GM23338 (cell line): Measurements from ENCODE around the gene STK24. TPM values are rescaled to one million over a fixed set of nuclear protein-coding genes. Genes with fewer than 3 reads are reported as not detected.

Experiments used
- ATAC-seq: fragments of 200-7000 bp; cut with Tn5 transposase; 3 replicates; pipeline ENCODE4 v1.9.1; 2020
- DNase-seq: peaks from one replicate; pipeline ENCODE4 v3.0.0-alpha.2; 2015; ENCODE audit warnings: low spot score
- H2AFZ ChIP-seq: fragments of 200-600 bp; sonication (generic); 2 replicates; pipeline ENCODE4 v1.8.0; 2016; ENCODE audit warnings: antibody characterized with exemption, mild to moderate bottlenecking, moderate library complexity
- H3F3A ChIP-seq: fragments of 200-600 bp; sonication (generic); replicated peaks from 2 replicates; pipeline ENCODE4 v1.8.0; 2017; ENCODE audit warnings: antibody characterized with exemption, mixed run types, low read depth
- H3K27ac ChIP-seq: fragments of 200-600 bp; sonication (generic); 2 replicates; pipeline ENCODE4 v1.6.1; 2016; ENCODE audit warnings: low read depth
- H3K27me3 ChIP-seq: fragments of 200-600 bp; sonication (generic); 2 replicates; pipeline ENCODE4 v1.8.0; 2016; ENCODE audit warnings: mild to moderate bottlenecking, mixed run types, moderate library complexity; ENCODE audit not compliant: insufficient read depth
- H3K36me3 ChIP-seq: fragments of 200-600 bp; sonication (generic); 2 replicates; pipeline ENCODE4 v1.8.0; 2016; ENCODE audit warnings: mild to moderate bottlenecking; ENCODE audit not compliant: insufficient read depth
- H3K4me1 ChIP-seq: fragments of 200-600 bp; sonication (generic); 2 replicates; pipeline ENCODE4 v1.8.0; 2016; ENCODE audit warnings: mild to moderate bottlenecking, moderate library complexity; ENCODE audit not compliant: insufficient read depth
- H3K4me2 ChIP-seq: fragments of 200-600 bp; sonication (generic); 2 replicates; pipeline ENCODE4 v1.7.1; 2017; ENCODE audit warnings: mixed run types
- H3K4me3 ChIP-seq: fragments of 200-600 bp; sonication (generic); 2 replicates; pipeline ENCODE4 v1.6.1; 2016; ENCODE audit warnings: mixed run types
- H3K79me2 ChIP-seq: fragments of 200-600 bp; sonication (generic); replicated peaks from 2 replicates; pipeline ENCODE4 v1.8.0; 2017; ENCODE audit warnings: mild to moderate bottlenecking; ENCODE audit not compliant: insufficient read depth
- H3K9me2 ChIP-seq: fragments of 200-600 bp; sonication (generic); 2 replicates; pipeline ENCODE4 v1.8.0; 2017; ENCODE audit not compliant: insufficient read depth
- H4K20me1 ChIP-seq: fragments of 200-600 bp; sonication (generic); replicated peaks from 2 replicates; pipeline ENCODE4 v1.8.0; 2017; ENCODE audit warnings: mild to moderate bottlenecking; ENCODE audit not compliant: insufficient read depth
- H3K27ac Mint-ChIP-seq: 2 replicates; pipeline ENCODE4 v1.8.0; 2020; ENCODE audit warnings: inconsistent platforms, mild to moderate bottlenecking, moderate library complexity, mixed read lengths
- H3K27me3 Mint-ChIP-seq: 3 replicates; pipeline ENCODE4 v1.8.0; 2022; ENCODE audit warnings: low read depth, mild to moderate bottlenecking, moderate library complexity, mixed read lengths, inconsistent platforms; ENCODE audit not compliant: insufficient read depth, poor library complexity
- H3K36me3 Mint-ChIP-seq: 3 replicates; pipeline ENCODE4 v1.8.0; 2021; ENCODE audit warnings: low read depth, mild to moderate bottlenecking, inconsistent platforms, moderate library complexity, mixed read lengths
- H3K4me1 Mint-ChIP-seq: 3 replicates; pipeline ENCODE4 v1.8.0; 2020; ENCODE audit warnings: mild to moderate bottlenecking, inconsistent platforms, mixed read lengths
- H3K4me3 Mint-ChIP-seq: 3 replicates; pipeline ENCODE4 v1.8.0; 2021; ENCODE audit warnings: moderate library complexity, mild to moderate bottlenecking, inconsistent platforms, mixed read lengths
- H3K9me3 Mint-ChIP-seq: 3 replicates; pipeline ENCODE4 v1.8.0; 2020; ENCODE audit warnings: moderate library complexity, mild to moderate bottlenecking, inconsistent platforms, mixed read lengths
- CREB1 ChIP-seq: fragments of 250-450 bp; sonication (Bioruptor Pico); IDR thresholded peaks from 2 replicates; pipeline ENCODE4 v1.5.0; 2020; ENCODE audit warnings: low read depth, mild to moderate bottlenecking, moderate library complexity
- ETS1 ChIP-seq: IDR thresholded peaks from 2 replicates; pipeline ENCODE4 v1.6.1; 2016; ENCODE audit warnings: antibody characterized with exemption
- EZH2 ChIP-seq: fragments of 200-600 bp; sonication (generic); IDR thresholded peaks from one replicate; pipeline ENCODE4 v1.8.0; 2017; ENCODE audit warnings: antibody characterized with exemption, mild to moderate bottlenecking, low read depth; ENCODE audit not compliant: unreplicated experiment
- EZH2phosphoT487 ChIP-seq: fragments of 200-600 bp; sonication (generic); IDR thresholded peaks from one replicate; pipeline ENCODE4 v1.8.1; 2018; ENCODE audit warnings: antibody characterized with exemption; ENCODE audit not compliant: unreplicated experiment
- JUNB ChIP-seq: IDR thresholded peaks from one replicate; pipeline ENCODE4 v1.6.1; 2016; ENCODE audit warnings: antibody characterized with exemption; ENCODE audit not compliant: unreplicated experiment
- NANOG ChIP-seq: IDR thresholded peaks from 2 replicates; pipeline ENCODE4 v1.6.1; 2016; ENCODE audit warnings: antibody characterized with exemption, borderline replicate concordance
- POLR2AphosphoS5 ChIP-seq: IDR thresholded peaks from 2 replicates; pipeline ENCODE4 v1.6.1; 2016; ENCODE audit warnings: antibody characterized with exemption, low read depth
- REST ChIP-seq: IDR thresholded peaks from one replicate; pipeline ENCODE4 v1.6.1; 2018; ENCODE audit warnings: antibody characterized with exemption; ENCODE audit not compliant: unreplicated experiment
- STAT1 ChIP-seq: IDR thresholded peaks from one replicate; pipeline ENCODE4 v1.6.1; 2016; ENCODE audit warnings: antibody characterized with exemption; ENCODE audit not compliant: unreplicated experiment
- ZNF114 ChIP-seq: fragments of 250-450 bp; sonication (Bioruptor Pico); IDR thresholded peaks from 2 replicates; pipeline ENCODE4 v1.5.0; 2020; ENCODE audit warnings: mild to moderate bottlenecking, moderate library complexity
- ZNF331 ChIP-seq: fragments of 250-450 bp; sonication (Bioruptor Pico); IDR thresholded peaks from 2 replicates; pipeline ENCODE4 v1.5.0; 2020; ENCODE audit warnings: low read depth, mild to moderate bottlenecking, moderate library complexity
- polyA plus RNA-seq: library from polyadenylated mRNA; unstranded; fragments of >200 nt; fragmentation: Nextera tagmentation; extraction: Ambion mirVana; gene quantifications from 2 replicates; pipeline ENCODE4 v1.2.1, GENCODE V29; 2016
- total RNA-seq: library from RNA; depleted of rRNA; stranded (reverse); fragments of >200 nt; shearing (Covaris generic); gene quantifications from 2 replicates; pipeline ENCODE4 v1.2.3, GENCODE V29; 2014
- TF ChIP-seq, protein P1 (sequence below), 2 experiments: fragments of 200-600 bp in 1 of 2; sonication (generic) in 1 of 2; conservative IDR thresholded peaks; 2 replicates each; pipeline versions ENCODE4 v1.5.1 to v1.6.1; 2016 to 2017; ENCODE audit warnings: antibody characterized with exemption in 2 of 2, low read depth in 2 of 2, mild to moderate bottlenecking in 2 of 2, moderate library complexity in 1 of 2
- TF ChIP-seq, protein P2 (sequence below): fragments of 250-450 bp; sonication (Bioruptor Pico); IDR thresholded peaks from 2 replicates; pipeline ENCODE4 v1.5.0; 2020; ENCODE audit warnings: mild to moderate bottlenecking, moderate library complexity

Gene STK24
- total and polyA plus RNA-seq, 2 experiments from 2014 or later = 56.5 to 144 TPM

DNA sequence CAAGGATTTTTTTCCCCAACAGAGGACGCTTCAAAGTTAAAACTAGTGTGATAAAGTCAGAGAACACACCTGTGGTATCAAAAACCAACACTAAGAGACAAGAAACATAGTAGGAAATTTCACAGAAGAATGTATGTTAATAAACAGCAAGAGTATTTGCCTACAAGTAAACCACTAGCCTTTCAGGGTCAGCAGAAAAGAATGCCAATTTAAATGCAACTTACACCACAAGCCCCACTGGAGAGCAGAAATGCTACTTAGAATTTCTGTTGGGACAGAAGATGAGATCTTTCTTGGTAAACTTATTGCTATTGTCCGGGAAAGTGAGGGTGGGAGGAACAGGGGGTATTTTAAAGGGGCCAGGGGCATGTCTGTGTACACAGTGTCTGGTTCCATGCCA lies 68.6 kb downstream of the STK24 start:
- Histone ChIP-seq H3K4me3 (no peak overlapping the region), H3K9me2 (no peaks in the 10 kb centered on the region), H3K79me2 (peaks cover 98% of the 10 kb centered on the region), H3K36me3 (no peaks in the 10 kb centered on the region), H2AFZ (no peak overlapping the region), H3K27ac (no peak overlapping the region), H3K4me1 (peaks cover 43% of the 10 kb centered on the region), H4K20me1 (peaks cover 55% of the 10 kb centered on the region), H3K27me3 (no peaks in the 10 kb centered on the region), H3K4me2 (0 out of 2 replicates have a peak overlapping the region, but pooled peaks have one; percentile 23), H3F3A (no peaks in the 10 kb centered on the region)
- no peaks in the 10 kb centered on the region for H3K9me3 Mint-ChIP-seq
- peak overlapping the region; percentile 35; the same call in 1 of the 2 replicates for H3K27ac Mint-ChIP-seq
- DNase-seq (no peak), ATAC-seq (no peak)
- peaks cover 62% of the 10 kb centered on the region for H3K4me1 Mint-ChIP-seq
- no peaks in the 10 kb centered on the region for H3K27me3 Mint-ChIP-seq
- no peak overlapping the region for H3K4me3 Mint-ChIP-seq
- TF ChIP-seq, protein P1, sequence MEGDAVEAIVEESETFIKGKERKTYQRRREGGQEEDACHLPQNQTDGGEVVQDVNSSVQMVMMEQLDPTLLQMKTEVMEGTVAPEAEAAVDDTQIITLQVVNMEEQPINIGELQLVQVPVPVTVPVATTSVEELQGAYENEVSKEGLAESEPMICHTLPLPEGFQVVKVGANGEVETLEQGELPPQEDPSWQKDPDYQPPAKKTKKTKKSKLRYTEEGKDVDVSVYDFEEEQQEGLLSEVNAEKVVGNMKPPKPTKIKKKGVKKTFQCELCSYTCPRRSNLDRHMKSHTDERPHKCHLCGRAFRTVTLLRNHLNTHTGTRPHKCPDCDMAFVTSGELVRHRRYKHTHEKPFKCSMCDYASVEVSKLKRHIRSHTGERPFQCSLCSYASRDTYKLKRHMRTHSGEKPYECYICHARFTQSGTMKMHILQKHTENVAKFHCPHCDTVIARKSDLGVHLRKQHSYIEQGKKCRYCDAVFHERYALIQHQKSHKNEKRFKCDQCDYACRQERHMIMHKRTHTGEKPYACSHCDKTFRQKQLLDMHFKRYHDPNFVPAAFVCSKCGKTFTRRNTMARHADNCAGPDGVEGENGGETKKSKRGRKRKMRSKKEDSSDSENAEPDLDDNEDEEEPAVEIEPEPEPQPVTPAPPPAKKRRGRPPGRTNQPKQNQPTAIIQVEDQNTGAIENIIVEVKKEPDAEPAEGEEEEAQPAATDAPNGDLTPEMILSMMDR (conservative IDR thresholded peaks at IDR 0.05; ENCODE audit: low read depth in 2 of 2) = no peak
- TF ChIP-seq EZH2 = no peak
- no peak for TF ChIP-seq REST
- no peak for TF ChIP-seq CREB1 (CRISPR knock-in tag)
- TF ChIP-seq EZH2phosphoT487 = no peak
- TF ChIP-seq ZNF114 (CRISPR knock-in tag) = no peak
- no peak for TF ChIP-seq NANOG
- TF ChIP-seq ETS1 = no peak
- no peak for TF ChIP-seq JUNB
- TF ChIP-seq ZNF331 = no peak
- no peak for TF ChIP-seq STAT1
- TF ChIP-seq POLR2AphosphoS5 = no peak
- TF ChIP-seq, protein P2, sequence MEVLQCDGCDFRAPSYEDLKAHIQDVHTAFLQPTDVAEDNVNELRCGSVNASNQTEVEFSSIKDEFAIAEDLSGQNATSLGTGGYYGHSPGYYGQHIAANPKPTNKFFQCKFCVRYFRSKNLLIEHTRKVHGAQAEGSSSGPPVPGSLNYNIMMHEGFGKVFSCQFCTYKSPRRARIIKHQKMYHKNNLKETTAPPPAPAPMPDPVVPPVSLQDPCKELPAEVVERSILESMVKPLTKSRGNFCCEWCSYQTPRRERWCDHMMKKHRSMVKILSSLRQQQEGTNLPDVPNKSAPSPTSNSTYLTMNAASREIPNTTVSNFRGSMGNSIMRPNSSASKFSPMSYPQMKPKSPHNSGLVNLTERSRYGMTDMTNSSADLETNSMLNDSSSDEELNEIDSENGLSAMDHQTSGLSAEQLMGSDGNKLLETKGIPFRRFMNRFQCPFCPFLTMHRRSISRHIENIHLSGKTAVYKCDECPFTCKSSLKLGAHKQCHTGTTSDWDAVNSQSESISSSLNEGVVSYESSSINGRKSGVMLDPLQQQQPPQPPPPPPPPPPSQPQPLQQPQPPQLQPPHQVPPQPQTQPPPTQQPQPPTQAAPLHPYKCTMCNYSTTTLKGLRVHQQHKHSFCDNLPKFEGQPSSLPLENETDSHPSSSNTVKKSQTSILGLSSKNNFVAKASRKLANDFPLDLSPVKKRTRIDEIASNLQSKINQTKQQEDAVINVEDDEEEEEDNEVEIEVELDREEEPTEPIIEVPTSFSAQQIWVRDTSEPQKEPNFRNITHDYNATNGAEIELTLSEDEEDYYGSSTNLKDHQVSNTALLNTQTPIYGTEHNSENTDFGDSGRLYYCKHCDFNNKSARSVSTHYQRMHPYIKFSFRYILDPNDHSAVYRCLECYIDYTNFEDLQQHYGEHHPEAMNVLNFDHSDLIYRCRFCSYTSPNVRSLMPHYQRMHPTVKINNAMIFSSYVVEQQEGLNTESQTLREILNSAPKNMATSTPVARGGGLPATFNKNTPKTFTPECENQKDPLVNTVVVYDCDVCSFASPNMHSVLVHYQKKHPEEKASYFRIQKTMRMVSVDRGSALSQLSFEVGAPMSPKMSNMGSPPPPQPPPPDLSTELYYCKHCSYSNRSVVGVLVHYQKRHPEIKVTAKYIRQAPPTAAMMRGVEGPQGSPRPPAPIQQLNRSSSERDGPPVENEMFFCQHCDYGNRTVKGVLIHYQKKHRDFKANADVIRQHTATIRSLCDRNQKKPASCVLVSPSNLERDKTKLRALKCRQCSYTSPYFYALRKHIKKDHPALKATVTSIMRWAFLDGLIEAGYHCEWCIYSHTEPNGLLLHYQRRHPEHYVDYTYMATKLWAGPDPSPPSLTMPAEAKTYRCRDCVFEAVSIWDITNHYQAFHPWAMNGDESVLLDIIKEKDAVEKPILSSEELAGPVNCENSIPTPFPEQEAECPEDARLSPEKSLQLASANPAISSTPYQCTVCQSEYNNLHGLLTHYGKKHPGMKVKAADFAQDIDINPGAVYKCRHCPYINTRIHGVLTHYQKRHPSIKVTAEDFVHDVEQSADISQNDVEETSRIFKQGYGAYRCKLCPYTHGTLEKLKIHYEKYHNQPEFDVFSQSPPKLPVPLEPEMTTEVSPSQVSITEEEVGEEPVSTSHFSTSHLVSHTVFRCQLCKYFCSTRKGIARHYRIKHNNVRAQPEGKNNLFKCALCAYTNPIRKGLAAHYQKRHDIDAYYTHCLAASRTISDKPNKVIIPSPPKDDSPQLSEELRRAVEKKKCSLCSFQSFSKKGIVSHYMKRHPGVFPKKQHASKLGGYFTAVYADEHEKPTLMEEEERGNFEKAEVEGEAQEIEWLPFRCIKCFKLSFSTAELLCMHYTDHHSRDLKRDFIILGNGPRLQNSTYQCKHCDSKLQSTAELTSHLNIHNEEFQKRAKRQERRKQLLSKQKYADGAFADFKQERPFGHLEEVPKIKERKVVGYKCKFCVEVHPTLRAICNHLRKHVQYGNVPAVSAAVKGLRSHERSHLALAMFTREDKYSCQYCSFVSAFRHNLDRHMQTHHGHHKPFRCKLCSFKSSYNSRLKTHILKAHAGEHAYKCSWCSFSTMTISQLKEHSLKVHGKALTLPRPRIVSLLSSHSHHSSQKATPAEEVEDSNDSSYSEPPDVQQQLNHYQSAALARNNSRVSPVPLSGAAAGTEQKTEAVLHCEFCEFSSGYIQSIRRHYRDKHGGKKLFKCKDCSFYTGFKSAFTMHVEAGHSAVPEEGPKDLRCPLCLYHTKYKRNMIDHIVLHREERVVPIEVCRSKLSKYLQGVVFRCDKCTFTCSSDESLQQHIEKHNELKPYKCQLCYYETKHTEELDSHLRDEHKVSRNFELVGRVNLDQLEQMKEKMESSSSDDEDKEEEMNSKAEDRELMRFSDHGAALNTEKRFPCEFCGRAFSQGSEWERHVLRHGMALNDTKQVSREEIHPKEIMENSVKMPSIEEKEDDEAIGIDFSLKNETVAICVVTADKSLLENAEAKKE (CRISPR knock-in tag) = no peak
- peaks cover 10% of the 10 kb centered on the region for H3K36me3 Mint-ChIP-seq
